OCI-LY3 (cell line): ENCODE measurements around the gene ARHGEF16.

Experiments
- CTCF ChIP-seq: fragments of 200-600, 300-600 bp; sonication (generic); IDR thresholded peaks from 2 replicates; pipeline ENCODE4 v1.5.1; 2014; ENCODE audit warnings: antibody characterized with exemption, low read length, low read depth
- EZH2phosphoT487 ChIP-seq: fragments of 200-600 bp; shearing (Covaris generic); IDR thresholded peaks from 2 replicates; pipeline ENCODE4 v1.6.1; 2018; ENCODE audit warnings: antibody characterized with exemption, mixed run types, low read depth

DNA sequence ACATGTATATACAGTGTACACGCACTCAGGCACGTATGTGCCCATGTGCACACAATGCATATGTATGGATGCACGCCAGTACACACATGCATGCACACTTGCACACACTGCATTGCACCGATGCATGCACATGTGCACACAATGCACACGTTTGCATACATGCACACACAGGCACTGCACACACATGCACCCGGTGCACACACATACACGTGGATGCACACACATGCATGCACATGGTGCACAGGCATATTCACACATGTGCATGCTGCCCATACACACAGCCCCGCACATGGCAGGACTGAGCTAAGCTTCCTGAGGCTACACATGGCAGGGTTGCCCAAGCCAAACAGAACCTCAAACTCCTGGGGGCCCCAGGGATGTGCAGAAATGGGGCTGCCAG lies 19.6 kb downstream of the ARHGEF16 start:
- TF ChIP-seq CTCF (no peak), EZH2phosphoT487 (no peak)
